NOMO-1 treated with dmso at 0.1 percent for 144 hours (cell line): ENCODE data around the gene C5orf58.
A peak's percentile ranks its signal among the peaks of the same experiment; 100 is the strongest.

Experiments used
- DNase-seq: peaks from one replicate; lab custom pipeline; 2025; ENCODE audit not compliant: unreplicated experiment; lab: John Stamatoyannopoulos, UW

C5orf58 gene

GRCh38 chr5:170232786-170233185, at the start of gene C5orf58:
TSS of gene C5orf58 (plus strand) at chr5:170232985. CDS start at chr5:170234977, 1,992 bp downstream.
- DNase-seq: no peak

- no peak for DNase-seq
These were observed 48.7 kb upstream of the C5orf58 start for GRCh38 chr5:170183816-170184687.

GRCh38 chr5:170184737-170185136, 48.0 kb upstream of the C5orf58 start:
- DNase-seq: no peak

GRCh38 chr5:170186156-170186555, 46.6 kb upstream of the C5orf58 start:
- no peak for DNase-seq

- DNase-seq: no peak
These were observed 45.9 kb upstream of the C5orf58 start for GRCh38 chr5:170186856-170187255.

GRCh38 chr5:170190436-170191134, 42.2 kb upstream of the C5orf58 start:
- no peak for DNase-seq

- no peak for DNase-seq
These were observed 40.0 kb upstream of the C5orf58 start for GRCh38 chr5:170192829-170193228.

- DNase-seq: no peak
These were observed 36.8 kb upstream of the C5orf58 start for GRCh38 chr5:170195961-170196360.

- DNase-seq: no peak
These were observed 31.9 kb upstream of the C5orf58 start for GRCh38 chr5:170200876-170201275.

- no peak for DNase-seq
These were observed 31.5 kb upstream of the C5orf58 start for GRCh38 chr5:170201311-170201710.

- no peak for DNase-seq
These were observed 30.7 kb upstream of the C5orf58 start for GRCh38 chr5:170202117-170202516.

- DNase-seq: no peak
These were observed 28.6 kb upstream of the C5orf58 start for GRCh38 chr5:170204202-170204601.

GRCh38 chr5:170206216-170206615, 26.6 kb upstream of the C5orf58 start:
- DNase-seq: no peak

GRCh38 chr5:170206958-170207357, 25.8 kb upstream of the C5orf58 start:
- no peak for DNase-seq

GRCh38 chr5:170211575-170212334, 21.0 kb upstream of the C5orf58 start:
- DNase-seq: no peak

GRCh38 chr5:170216257-170216864, 16.4 kb upstream of the C5orf58 start:
- DNase-seq: peak; percentile 22

GRCh38 chr5:170217831-170218230, 15.0 kb upstream of the C5orf58 start:
- no peak for DNase-seq

GRCh38 chr5:170218726-170219125, 14.1 kb upstream of the C5orf58 start:
- no peak for DNase-seq

GRCh38 chr5:170219615-170220014, 13.2 kb upstream of the C5orf58 start:
- no peak for DNase-seq

- DNase-seq: no peak
These were observed 12.6 kb upstream of the C5orf58 start for GRCh38 chr5:170220191-170220590.

- no peak for DNase-seq
These were observed 11.5 kb upstream of the C5orf58 start for GRCh38 chr5:170221327-170221741.
